IMR-90 (cell line): Measurements from ENCODE around the gene OR56B4. TPM values are rescaled to one million over a fixed set of nuclear protein-coding genes. Genes with fewer than 3 reads are reported as not detected.
A peak's percentile ranks its signal among the peaks of the same experiment; 100 is the strongest.

Experiments used
- ATAC-seq: fragments of 200-7000 bp; cut with Tn5 transposase; 2 replicates; pipeline ENCODE4 v1.9.1; 2020; ENCODE audit warnings: low read depth, mild to moderate bottlenecking, moderate library complexity
- BruUV-seq: library from RNA; stranded (reverse); fragments of 400-500 nt; replicated peaks from 2 replicates; lab custom pipeline; 2021; lab: Mats Ljungman, UMichigan
- CTCF ChIA-PET: fragments of 300-600 bp; formaldehyde crosslinking; extraction: SDS; loops from one replicate; lab custom pipeline; 2021; ENCODE audit warnings: antibody characterized with exemption; lab: Yijun Ruan, JAX
- POLR2A ChIA-PET: fragments of 300-600 bp; sonication (Branson Sonifier 250); formaldehyde crosslinking; loops from one replicate; lab custom pipeline; 2022; ENCODE audit warnings: antibody characterized with exemption; ENCODE audit not compliant: unreplicated experiment; lab: Charles Lee
- DNase-seq: peaks from one replicate; pipeline ENCODE4 v3.0.0; 2013
- H2AFZ ChIP-seq: replicated peaks from 2 replicates; pipeline ENCODE3; 2013; ENCODE audit warnings: low read length, mild to moderate bottlenecking; ENCODE audit not compliant: poor library complexity
- H2AK5ac ChIP-seq: 2 replicates; pipeline ENCODE4 v1.6.1; 2013; ENCODE audit warnings: low read depth, low read length, inconsistent platforms
- H2AK9ac ChIP-seq: replicated peaks from 2 replicates; pipeline ENCODE3; 2013; ENCODE audit warnings: mild to moderate bottlenecking, low read depth, low read length, moderate library complexity; ENCODE audit not compliant: poor library complexity
- H2BK120ac ChIP-seq: 2 replicates; pipeline ENCODE4 v1.6.1; 2013; ENCODE audit warnings: low read depth, low read length, inconsistent platforms
- H2BK15ac ChIP-seq: 3 replicates; pipeline ENCODE4 v1.6.1; 2013; ENCODE audit warnings: low read depth, low read length, inconsistent platforms
- H2BK20ac ChIP-seq: 2 replicates; pipeline ENCODE4 v1.6.1; 2013; ENCODE audit warnings: low read depth, mild to moderate bottlenecking, inconsistent platforms, low read length, moderate library complexity
- H2BK5ac ChIP-seq: 2 replicates; pipeline ENCODE4 v1.6.1; 2013; ENCODE audit warnings: mild to moderate bottlenecking, low read depth, low read length, inconsistent platforms; ENCODE audit not compliant: poor library complexity, severe bottlenecking
- H3K14ac ChIP-seq: replicated peaks from 2 replicates; pipeline ENCODE4 v1.6.1; 2013; ENCODE audit warnings: low read depth, low read length, inconsistent platforms
- H3K18ac ChIP-seq: 2 replicates; pipeline ENCODE4 v1.6.1; 2013; ENCODE audit warnings: low read depth, low read length, control low read depth
- H3K23ac ChIP-seq: 2 replicates; pipeline ENCODE4 v1.6.1; 2013; ENCODE audit warnings: low read depth, low read length, inconsistent platforms
- H3K27ac ChIP-seq: 2 replicates; pipeline ENCODE4 v1.5.1; 2013; ENCODE audit warnings: mild to moderate bottlenecking, control low read depth, low read length; ENCODE audit not compliant: insufficient read depth
- H3K27me3 ChIP-seq: 2 replicates; pipeline ENCODE4 v1.6.1; 2013; ENCODE audit warnings: low read length; ENCODE audit not compliant: control insufficient read depth, insufficient read depth
- H3K36me3 ChIP-seq: 2 replicates; pipeline ENCODE4 v1.6.1; 2013; ENCODE audit warnings: low read length, mixed read lengths; ENCODE audit not compliant: control insufficient read depth, insufficient read depth
- H3K4ac ChIP-seq: 2 replicates; pipeline ENCODE4 v1.6.1; 2013; ENCODE audit warnings: low read depth, low read length, inconsistent platforms
- H3K4me1 ChIP-seq: 2 replicates; pipeline ENCODE4 v1.6.1; 2013; ENCODE audit warnings: low read length, mixed read lengths; ENCODE audit not compliant: control insufficient read depth, insufficient read depth
- H3K4me2 ChIP-seq: 2 replicates; pipeline ENCODE4 v1.6.1; 2013; ENCODE audit warnings: low read depth, mild to moderate bottlenecking, control low read depth, low read length, moderate library complexity
- H3K4me3 ChIP-seq: 2 replicates; pipeline ENCODE4 v1.5.1; 2013; ENCODE audit warnings: low read depth, mild to moderate bottlenecking, control low read depth, low read length, moderate library complexity; ENCODE audit not compliant: insufficient read depth
- H3K56ac ChIP-seq: 2 replicates; pipeline ENCODE4 v1.6.1; 2013; ENCODE audit warnings: low read length, inconsistent platforms; ENCODE audit not compliant: insufficient read depth; ENCODE audit errors: extremely low read depth
- H3K79me1 ChIP-seq, 2 experiments: 2 replicates each; pipeline ENCODE4 v1.6.1; 2013; ENCODE audit warnings: low read length in 2 of 2, inconsistent platforms in 1 of 2, low read depth in 1 of 2
- H3K9ac ChIP-seq: 2 replicates; pipeline ENCODE4 v1.6.1; 2013; ENCODE audit warnings: low read depth, low read length, control low read depth
- H3K9me1 ChIP-seq: 2 replicates; pipeline ENCODE4 v1.6.1; 2013; ENCODE audit warnings: low read length, inconsistent platforms; ENCODE audit not compliant: insufficient read depth
- H3K9me3 ChIP-seq: 2 replicates; pipeline ENCODE4 v1.6.1; 2013; ENCODE audit warnings: low read length; ENCODE audit not compliant: control insufficient read depth, insufficient read depth
- H4K20me1 ChIP-seq: 2 replicates; pipeline ENCODE4 v1.6.1; 2013; ENCODE audit warnings: low read length, inconsistent platforms; ENCODE audit not compliant: insufficient read depth
- H4K5ac ChIP-seq: 2 replicates; pipeline ENCODE4 v1.6.1; 2013; ENCODE audit warnings: mild to moderate bottlenecking, low read depth, low read length, control low read depth
- H4K8ac ChIP-seq, 2 experiments: 2 replicates each; pipeline ENCODE4 v1.6.1; 2013; ENCODE audit warnings: low read depth in 2 of 2, low read length in 2 of 2, control low read depth in 1 of 2, inconsistent platforms in 1 of 2
- H4K91ac ChIP-seq: 2 replicates; pipeline ENCODE4 v1.6.1; 2013; ENCODE audit warnings: low read depth, low read length, inconsistent platforms; ENCODE audit not compliant: insufficient read depth
- CHD1 ChIP-seq: IDR thresholded peaks from 2 replicates; pipeline ENCODE4 v1.6.1; 2012; ENCODE audit warnings: low read depth, low read length, improper control_type of control experiment
- USF2 ChIP-seq: fragments of 150-350 bp; IDR thresholded peaks from 2 replicates; pipeline ENCODE4 v1.6.1; 2017; ENCODE audit warnings: mild to moderate bottlenecking, antibody characterized with exemption, low read length, low read depth
- WGBS, 2 experiments: methylation state at CpG; one replicate each; pipeline versions ENCODE4 v1.1.5 to v1.1.7; 2013; ENCODE audit warnings: missing lambda C conversion rate in 2 of 2; ENCODE audit not compliant: insufficient read length in 1 of 2; ENCODE audit errors: extremely low coverage in 2 of 2; 5-methylcytosine and 5-hydroxymethylcytosine counted together
- dilution Hi-C: fragments of 300-500 bp; cut with HindIII; formaldehyde crosslinking; loops from one replicate; pipeline ENCODE4 v1.14.3; 2018; ENCODE audit warnings: low sequenced_read_pairs; ENCODE audit not compliant: unreplicated experiment
- in situ Hi-C: fragments of 300-500 bp; cut with MboI; formaldehyde crosslinking; loops from 3 replicates; pipeline ENCODE4 v1.14.3; 2019; ENCODE audit warnings: low sequenced_read_pairs, inconsistent platforms, mixed read lengths
- intact Hi-C: fragments of 100-400 bp; cut with micrococcal nuclease; formaldehyde crosslinking; loops from 2 replicates; pipeline ENCODE4 v1.10.0; 2022
- polyA plus RNA-seq, 3 experiments: library from polyadenylated mRNA; depleted of rRNA; stranded (reverse); fragments of >200 nt; gene quantifications; 2 replicates each; pipeline ENCODE4 v1.2.3, GENCODE V29; 2012; ENCODE audit warnings: low replicate concordance in 1 of 3
- total RNA-seq: library from RNA; depleted of rRNA; stranded (reverse); fragments of >200 nt; gene quantifications from 2 replicates; pipeline ENCODE4 v1.2.3, GENCODE V29; 2012

OR56B4 gene
- total and polyA plus RNA-seq, 2 of the 4 experiments (the other 2 are of a cell fraction), result not detected

GRCh38 chr11:6111673-6112072 lies 4.2 kb downstream of the OR56B4 start:
- no peak overlapping the region for H2AFZ ChIP-seq
- in situ Hi-C loops, result no loop called here
- no peaks in the 10 kb centered on the region for H3K79me1 ChIP-seq
- H2BK20ac ChIP-seq, result no peak overlapping the region
- no peak overlapping the region for H3K9ac ChIP-seq
- no peak overlapping the region for H3K56ac ChIP-seq
- H4K8ac ChIP-seq, result no peak overlapping the region
- no peak for ATAC-seq
- ChIA-PET POLR2A (no interaction called here), CTCF (no interaction called here)
- WGBS, 2 experiments, result no CpG with 5 or more reads among the region's 2 CpGs
- dilution Hi-C loops, result no loop called here
- no peak overlapping the region for H2AK9ac ChIP-seq
- no peak overlapping the region for H3K4ac ChIP-seq
- no peak overlapping the region for H3K4me3 ChIP-seq
- no peak overlapping the region for H4K5ac ChIP-seq
- H2BK5ac ChIP-seq, result no peak overlapping the region
- no TSS peak for BruUV-seq
- no peaks in the 10 kb centered on the region for H3K36me3 ChIP-seq
- no peak overlapping the region for H3K14ac ChIP-seq
- H3K27me3 ChIP-seq, result no peaks in the 10 kb centered on the region
- no peak overlapping the region for H2BK15ac ChIP-seq
- intact Hi-C loops, result no loop called here
- no peaks in the 10 kb centered on the region for H3K9me1 ChIP-seq
- TF ChIP-seq CHD1 (no peak), USF2 (0 out of 2 replicates have a peak, but pooled peaks have one; percentile 23)
- H3K23ac ChIP-seq, result no peak overlapping the region
- no peaks in the 10 kb centered on the region for H4K20me1 ChIP-seq
- no peak overlapping the region for H2AK5ac ChIP-seq
- no peaks in the 10 kb centered on the region for H3K4me1 ChIP-seq
- DNase-seq, result no peak
- H3K18ac ChIP-seq, result no peak overlapping the region
- H3K9me3 ChIP-seq, result no peaks in the 10 kb centered on the region
- H2BK120ac ChIP-seq, result no peak overlapping the region
- H3K27ac ChIP-seq, result no peak overlapping the region
- no peak overlapping the region for H3K4me2 ChIP-seq
- no peak overlapping the region for H4K91ac ChIP-seq
